KG1 (cell line): Measurements from ENCODE around the gene AP4M1.

Experiments used
- DNase-seq: peaks from one replicate; lab custom pipeline; 2025; lab: John Stamatoyannopoulos, UW

AP4M1 gene

DNA sequence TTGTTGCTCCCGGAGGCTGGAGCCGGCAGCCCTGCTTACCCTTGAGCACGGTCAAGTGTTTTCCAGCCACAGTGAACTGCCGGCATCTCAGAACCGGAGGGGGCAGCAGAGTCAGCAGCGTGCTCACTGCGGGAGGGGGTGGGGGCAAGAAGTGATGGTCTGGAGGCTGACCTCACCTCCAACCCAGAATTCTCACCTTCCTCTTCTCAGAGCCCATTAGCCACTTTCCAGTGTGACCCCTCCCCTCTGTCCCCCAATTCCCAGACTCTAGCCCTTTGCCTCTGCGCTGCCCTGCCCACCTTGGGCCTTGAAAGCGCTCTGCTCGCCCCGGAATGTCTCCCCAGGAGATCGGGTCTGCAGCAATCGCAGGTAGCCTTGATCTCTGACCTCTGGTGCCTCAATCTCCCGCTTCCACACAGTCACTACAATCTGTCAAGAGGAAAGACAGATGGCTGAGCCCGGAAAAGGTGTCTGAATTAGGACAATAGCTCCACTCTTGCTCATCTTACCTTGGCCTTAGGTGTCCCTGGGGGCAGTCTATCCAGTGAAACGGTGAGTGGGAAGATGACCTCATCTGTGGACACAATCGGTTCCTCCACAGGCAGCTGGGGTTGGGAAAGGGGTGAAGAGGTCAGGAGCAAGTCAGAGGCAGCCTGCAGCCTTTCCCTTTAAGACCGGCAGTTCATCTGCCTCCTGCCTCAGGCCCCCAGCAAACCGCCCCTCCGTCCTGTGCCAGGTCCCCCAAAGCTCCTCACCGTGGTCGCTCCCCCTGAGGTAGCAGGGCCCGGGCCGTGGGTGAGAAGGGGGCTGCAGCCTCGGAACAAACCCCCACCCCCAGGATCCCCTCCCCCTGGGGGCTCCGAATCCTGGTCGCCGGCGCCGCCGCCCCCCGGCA is 56.1 kb downstream of the AP4M1 start:
- no peak for DNase-seq
